Right renal pelvis (tissue), 4 donors: ENCODE results near the gene RAD51. TPM values are rescaled to one million over a fixed set of nuclear protein-coding genes. Genes with fewer than 3 reads are reported as not detected.
A peak's percentile ranks its signal among the peaks of the same experiment; 100 is the strongest.

Experiments used
- DNase-seq, 4 donors: peaks; one replicate each; pipeline ENCODE4 v3.0.0-alpha.2; 2013; ENCODE audit warnings: low read depth in 4 of 4, low spot score in 3 of 4, missing footprints in 1 of 4
- polyA plus RNA-seq, 4 donors: library from polyadenylated mRNA; unstranded; fragments of 120-200 nt; gene quantifications; one replicate each; pipeline ENCODE4 v1.2.1, GENCODE V29; 2013; ENCODE audit not compliant: insufficient read length in 4 of 4

The RAD51 gene
- polyA plus RNA-seq, 4 donors: 10.8 to 14.0 (median 12.7) TPM

DNA sequence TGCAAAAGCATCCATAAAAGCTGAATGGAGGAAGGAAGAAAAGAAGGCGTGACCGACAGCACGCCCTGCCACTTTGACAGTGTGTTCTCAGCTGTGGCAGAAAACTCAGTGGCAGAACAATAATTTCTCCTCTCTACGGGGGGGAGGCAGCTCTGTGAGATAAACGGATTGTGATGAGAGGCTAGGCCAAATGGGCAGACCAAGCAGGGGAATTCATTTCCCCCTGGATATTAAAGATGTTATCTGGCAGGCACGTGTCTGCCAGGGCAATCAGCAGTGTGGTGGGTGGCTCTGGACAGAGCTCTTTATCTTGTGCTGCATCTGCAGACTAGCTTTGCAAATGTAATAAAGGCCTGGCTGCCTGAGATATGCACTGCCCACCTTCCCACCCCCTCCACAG, 62.0 kb downstream of the RAD51 start:
- no peak for DNase-seq

- DNase-seq: no peak
Measured at GRCh38 chr15:40759961-40760360, 65.0 kb downstream of the RAD51 start.

DNA sequence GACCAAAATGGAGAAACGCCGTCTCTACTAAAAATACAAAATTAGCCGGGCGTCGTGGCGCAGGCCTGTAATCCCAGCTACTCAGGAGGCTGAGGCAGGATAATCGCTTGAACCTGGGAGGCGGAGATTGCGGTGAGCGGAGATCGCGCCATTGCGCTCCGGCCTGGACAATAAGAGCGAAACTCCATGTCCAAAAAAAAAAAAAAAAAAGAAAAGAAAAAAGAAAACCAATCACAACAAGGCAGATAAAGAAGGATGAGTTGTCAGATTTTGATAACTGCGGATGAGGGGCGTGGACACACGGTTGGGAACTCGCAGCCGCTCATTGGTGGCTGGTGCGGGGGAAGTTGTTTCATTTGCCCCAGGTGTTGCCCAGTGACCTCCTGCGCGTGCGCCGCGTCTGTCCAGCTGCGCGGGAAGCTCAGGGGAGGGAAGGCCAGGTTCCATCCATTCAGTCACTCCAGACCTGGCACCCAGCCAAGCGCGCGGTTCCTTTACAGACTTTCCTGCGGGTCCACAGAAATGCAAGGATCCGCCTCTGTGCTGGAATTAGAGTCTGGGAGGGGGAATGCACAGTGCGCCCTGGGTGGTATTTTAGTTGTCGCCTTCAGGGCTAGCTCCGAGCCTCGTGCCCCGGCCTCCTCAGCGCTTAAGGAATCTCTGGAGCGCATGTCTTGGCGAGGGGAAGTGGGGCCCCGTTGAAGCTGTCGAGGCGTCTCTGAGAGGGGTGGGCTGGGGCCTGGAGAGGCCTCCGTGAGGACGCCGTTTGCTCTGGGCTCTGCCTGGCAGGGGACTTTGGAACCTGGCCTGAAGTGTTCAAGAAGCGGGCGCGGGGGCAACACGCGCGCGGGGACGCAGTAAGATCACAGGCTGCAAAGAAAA, 68.2 kb downstream of the RAD51 start:
- DNase-seq: peak in 1 of 4 donors; percentile 65

DNA sequence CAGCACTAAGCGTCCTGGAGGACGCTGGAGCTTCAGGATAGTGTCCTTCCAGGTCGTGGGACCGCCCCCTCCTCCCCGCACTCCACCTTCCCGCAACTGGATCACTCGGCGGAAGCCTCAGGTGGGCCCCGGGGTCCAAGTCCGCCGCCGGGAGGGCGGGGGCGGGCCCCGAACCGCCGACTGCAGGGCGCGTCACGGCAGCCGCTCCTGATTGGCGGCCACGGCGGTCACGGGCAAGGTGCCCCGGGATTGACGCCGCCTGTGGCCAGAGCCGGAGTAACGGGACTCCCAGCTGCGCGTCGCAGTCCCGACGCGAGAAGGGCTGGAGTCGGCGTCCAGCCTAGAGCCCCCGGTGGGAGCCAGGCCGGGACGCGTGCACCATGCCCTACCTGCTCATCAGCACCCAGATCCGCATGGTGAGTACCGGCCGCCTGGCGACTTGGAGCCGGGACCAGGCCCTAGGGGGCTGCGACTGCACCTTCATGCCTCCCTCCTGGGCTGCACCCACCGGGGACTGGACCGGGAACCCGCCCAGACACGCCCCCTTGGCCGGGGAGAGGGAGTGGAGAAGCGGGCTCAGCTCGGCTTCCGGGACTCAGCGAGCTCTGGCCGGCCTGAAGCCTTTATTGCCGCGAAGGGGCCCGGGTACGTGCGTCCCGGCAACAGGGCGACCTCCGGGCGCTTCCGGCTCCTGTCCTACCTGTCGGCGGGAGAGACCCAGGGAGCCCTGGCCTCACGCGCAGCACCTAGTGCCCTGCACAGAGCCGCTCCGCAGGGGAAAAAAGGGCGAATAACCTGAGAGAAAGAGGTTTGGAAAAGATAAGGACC, 69.0 kb downstream of the RAD51 start, which contains the start of gene GCHFR:
Gene GCHFR (plus strand): TSS at position 268 of the 828 bp plus-strand sequence. CDS start 113 bp downstream, at position 381.
- peak in 1 of 4 donors; percentile 60 for DNase-seq

DNA sequence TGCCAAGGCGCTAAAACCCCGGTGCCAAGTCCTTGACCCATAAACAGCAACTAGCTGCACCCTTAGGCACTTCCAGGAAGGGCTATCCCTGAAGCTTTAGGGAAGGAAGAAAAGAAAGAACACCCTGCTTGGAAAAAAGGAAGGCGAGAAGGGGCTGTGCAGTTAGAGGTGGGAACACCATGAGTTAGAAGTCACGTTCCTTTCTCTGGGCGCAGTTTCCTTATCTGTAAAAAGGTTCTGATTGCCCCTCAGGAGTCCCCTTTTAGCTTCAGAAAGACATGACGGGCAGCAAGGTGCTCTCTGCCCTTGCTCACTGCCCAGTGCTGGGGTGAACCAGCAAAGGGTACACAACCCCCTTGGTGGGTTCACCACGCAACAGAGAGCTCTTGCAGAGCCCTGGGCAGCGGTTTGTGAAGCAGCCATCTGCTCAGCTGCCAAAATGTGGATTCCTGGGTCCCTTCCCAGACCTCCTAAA, 69.7 kb downstream of the RAD51 start:
- DNase-seq: no peak

GRCh38 chr15:40766194-40766815, 71.3 kb downstream of the RAD51 start:
- DNase-seq: no peak

DNA sequence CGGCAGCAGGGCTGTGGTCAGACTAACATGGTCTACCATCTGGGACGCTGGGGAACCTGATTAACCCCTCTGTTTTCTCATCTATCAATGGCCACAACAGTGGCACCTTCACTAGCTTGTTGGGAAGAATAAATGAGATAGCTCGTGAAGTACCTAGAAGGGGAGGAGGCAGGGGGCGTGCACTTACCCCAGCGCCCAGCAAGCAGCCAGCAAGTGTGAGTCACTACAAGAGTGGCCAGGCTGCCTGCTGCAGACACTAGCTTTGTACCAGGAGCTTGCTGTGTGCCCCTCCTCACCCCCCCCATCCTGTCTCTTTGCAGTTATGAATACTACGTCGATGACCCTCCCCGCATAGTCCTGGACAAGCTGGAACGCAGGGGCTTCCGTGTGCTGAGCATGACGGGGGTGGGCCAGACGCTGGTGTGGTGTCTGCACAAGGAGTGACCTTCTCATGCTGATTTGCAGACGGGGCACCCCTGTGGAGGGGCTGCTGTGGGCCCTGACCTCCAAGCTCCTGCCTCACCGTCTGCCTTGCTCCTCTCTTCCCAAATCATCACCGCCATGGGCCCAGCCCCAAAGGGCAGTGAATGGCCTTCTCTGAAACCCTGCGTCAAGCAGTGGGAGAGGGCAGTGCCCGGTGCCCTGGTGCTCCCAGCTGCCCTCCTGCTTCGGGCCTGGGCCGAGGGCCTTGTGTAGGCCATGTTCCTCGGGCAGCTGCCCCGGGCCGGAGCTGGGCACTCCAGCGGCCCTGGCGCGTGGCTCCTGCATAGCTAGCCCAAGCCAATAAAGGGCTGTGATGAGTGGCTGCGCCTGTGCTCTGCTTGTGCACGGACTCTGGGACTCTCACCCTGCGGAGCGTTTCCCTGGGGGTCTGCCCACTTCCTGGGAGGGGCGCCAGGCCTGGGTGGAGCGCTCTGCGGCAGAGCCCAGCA, 72.2 kb downstream of the RAD51 start:
- no peak for DNase-seq

DNA sequence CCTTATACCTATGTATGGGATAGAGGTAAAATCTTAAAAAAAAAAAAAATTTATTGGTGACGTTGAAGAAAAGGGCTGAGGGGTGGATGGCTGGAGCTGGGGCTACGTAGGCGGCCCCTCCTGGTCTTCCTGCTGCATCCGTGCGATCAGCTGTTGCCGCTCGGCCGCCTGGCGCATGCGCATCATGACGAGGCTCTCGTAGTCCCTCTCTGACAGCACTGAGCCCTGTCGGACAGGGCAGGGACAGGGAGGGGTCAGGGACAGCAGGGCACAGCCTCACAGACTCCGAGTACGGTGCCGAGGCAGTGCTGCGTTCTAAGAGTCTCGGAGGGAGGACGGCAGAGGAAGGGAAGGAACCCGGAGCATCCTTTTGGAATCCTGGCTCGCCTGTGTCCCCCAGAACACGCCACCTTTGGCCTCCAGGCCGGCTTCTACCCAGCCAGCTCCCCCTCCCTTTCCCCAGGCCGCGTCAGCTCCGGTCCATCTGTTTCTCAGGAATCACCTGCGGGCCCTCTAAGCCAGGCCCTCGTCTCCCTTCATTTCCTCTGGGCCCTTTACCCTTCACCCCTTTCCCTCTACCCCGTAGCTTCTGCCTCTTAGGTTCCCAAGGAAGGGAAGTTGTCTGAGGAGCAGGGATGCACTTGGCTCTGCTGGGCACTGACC, 73.0 kb downstream of the RAD51 start:
- DNase-seq: no peak

DNA sequence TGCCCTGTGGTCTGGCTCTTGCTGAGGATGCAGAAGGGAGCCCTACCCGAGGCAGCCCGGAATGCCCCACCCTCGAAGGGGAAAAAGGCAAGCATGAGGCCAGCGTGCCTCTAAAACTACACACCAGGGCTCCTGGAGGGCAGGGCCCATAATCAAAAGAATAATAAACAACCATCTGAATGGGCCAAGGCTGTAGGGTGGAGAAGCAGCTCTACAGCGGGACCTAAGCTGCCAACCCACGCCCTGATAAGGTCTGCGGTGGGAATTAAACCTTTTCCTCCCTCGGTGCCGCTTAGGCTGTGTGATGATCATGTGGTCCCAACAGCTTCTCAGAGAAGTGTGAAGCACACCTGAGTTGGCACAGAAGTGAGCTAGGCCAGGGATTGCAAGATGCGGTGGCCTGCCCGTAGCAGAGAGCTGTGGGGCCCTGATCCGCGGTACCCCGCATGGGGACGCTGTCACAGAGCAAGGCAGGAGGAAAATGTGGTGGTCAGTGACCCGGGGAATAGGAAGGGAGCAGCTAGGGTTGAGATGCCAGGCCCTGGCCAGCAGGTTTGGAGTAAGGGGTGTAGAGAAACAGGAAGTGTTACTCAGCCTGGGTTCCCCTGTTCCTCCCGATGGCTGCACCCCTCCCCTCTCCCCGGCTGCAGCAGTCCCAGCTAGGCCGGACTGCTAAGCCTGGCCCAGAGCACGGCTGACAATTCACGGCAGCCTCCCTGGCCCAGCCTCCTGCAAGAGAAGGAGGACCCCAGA, 73.7 kb downstream of the RAD51 start:
- DNase-seq: no peak

DNA sequence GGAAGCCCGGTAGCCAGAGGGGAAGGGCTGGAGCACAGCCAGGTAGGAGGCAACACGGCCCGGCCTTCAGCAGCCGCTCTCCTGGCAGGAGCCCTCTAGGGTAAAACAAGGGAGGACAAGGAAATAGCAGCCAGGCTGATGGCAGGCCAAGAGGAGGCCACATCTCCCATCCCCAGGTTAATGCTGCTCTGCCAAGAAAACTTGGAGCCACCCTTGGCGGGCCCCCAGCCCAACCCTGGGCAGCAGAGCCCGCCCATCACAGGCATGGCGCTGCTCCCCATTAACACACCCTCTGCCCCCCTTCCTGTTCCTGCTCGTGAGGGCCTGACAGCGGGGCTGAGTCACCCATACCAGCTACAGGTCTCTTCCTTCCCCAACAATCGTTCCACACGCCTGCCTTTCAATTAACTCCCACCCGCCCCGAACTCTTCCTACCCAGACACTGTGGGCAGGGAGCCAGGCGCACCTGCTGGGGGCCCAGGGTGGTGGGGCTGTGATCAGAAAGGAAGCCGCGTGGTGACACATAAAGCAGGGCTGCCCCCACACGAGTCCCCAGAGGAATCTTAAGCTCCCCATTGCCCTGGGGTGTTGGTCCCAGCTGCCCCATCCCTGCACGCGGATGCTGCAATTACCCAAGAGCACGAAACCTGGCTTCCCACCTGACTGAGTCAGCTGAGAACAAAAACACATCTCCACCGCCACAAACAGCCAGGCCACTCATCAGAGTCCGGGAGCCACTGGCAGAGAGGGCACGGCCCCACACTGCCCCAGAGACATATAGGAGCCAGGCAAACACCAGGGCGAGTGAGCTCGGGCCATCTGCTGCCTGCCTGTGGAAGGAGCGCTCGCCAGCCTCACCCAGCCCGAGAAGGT, 74.5 kb downstream of the RAD51 start, which contains the start of gene C15orf62:
Gene C15orf62 (plus strand): TSS at position 707 of the 873 bp plus-strand sequence. CDS start 516 bp downstream, outside the sequence.
- DNase-seq: no peak

- no peak for DNase-seq
Measured at GRCh38 chr15:40770147-40770721, 75.3 kb downstream of the RAD51 start.

DNA sequence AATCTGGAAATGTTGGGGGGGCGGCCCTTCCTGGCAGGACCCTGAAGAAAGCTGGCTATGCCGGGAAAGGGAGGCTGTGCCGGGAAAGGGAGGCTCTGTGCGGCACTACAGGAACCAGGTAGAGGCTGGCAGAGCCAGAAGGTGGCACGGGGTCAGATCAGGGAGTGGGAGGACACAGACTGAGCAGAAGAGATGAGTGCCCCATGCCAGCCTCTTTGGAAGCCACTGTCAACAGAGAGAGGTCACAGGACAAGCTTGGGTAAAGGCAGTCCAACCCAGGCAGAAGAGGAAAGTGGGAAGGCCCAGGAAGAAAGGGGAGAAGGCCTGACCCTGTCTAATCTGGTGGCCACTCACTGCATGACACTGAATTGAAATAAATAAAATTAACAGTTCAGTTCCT, 76.3 kb downstream of the RAD51 start:
- DNase-seq: no peak

GRCh38 chr15:40772014-40772413, 77.0 kb downstream of the RAD51 start:
- no peak for DNase-seq

GRCh38 chr15:40773496-40773895, 78.5 kb downstream of the RAD51 start:
- no peak for DNase-seq

DNA sequence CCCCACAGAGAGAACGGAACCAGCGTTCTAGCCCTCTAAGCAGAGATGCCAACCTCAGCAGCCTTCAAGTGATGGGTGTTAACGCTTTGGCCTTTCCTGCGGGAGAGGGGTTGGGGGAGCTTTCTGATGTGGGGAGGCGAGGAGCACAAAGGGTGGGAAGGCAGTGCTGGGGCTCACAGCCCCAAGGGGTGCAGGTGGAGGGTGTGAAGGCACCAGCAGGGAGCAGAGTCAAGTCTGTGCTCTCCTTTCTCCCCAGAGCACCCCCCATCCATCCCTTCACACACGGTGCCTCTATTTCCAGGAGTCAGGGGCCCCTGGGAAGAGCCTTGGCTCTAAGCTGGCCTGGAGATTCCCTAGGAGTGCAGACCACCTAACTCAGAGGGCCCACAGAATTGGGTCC, 78.9 kb downstream of the RAD51 start:
- DNase-seq: no peak

- DNase-seq: no peak
Measured at GRCh38 chr15:40775007-40775406, 80.0 kb downstream of the RAD51 start.
